Measurements from ENCODE around the gene THAP3.

Gene THAP3

DNA sequence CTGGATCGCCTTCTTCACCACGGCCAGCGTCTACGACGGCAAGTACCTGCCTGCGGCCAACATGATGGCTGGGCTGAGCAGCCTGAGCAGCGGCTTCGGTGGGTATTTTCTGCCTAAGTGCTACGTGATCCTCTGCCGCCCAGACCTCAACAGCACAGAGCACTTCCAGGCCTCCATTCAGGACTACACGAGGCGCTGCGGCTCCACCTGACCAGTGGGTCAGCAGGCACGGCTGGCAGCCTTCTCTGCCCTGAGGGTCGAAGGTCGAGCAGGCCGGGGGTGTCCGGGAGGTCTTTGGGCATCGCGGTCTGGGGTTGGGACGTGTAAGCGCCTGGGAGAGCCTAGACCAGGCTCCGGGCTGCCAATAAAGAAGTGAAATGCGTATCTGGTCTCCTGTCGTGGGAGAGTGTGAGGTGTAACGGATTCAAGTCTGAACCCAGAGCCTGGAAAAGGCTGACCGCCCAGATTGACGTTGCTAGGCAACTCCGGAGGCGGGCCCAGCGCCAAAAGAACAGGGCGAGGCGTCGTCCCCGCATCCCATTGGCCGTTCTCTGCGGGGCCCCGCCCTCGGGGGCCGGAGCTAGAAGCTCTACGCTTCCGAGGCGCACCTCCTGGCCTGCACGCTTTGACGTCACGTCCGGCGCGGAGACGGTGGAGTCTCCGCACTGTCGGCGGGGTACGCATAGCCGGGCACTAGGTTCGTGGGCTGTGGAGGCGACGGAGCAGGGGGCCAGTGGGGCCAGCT lies 45.1 kb upstream of the THAP3 start, which contains the start of gene ZBTB48:
Gene ZBTB48 (plus strand): TSS at position 621 of the 745 bp plus-strand sequence. CDS start 616 bp downstream, outside the sequence.
- Histone ChIP-seq H3F3A (ENCODE audit: insufficient read depth, low read length) (no peaks in the 10 kb centered on the region), H3K79me2 (ENCODE audit: insufficient read depth, low read length) (no peaks in the 10 kb centered on the region), H2AFZ (ENCODE audit: low read length) (no peak within 1 kb of the TSS), H3K27ac (ENCODE audit: low read depth, low read length, poor library complexity, severe bottlenecking) (peak within 1 kb of the TSS; percentile 86), H3K36me3 (ENCODE audit: insufficient read depth, low read length) (peaks cover 17% of the 10 kb centered on the region; the same call in 1 of the 2 replicates), H3K4me3 (ENCODE audit: low read depth, low read length, poor library complexity, severe bottlenecking) (peak within 1 kb of the TSS; percentile 76), H3K9ac (ENCODE audit: low read length) (peak within 1 kb of the TSS; percentile 77), H3K9me3 (ENCODE audit: low read length) (no peaks in the 10 kb centered on the region), H3K27me3 (ENCODE audit: insufficient read depth, low read length) (no peaks in the 10 kb centered on the region), H3K4me1 (ENCODE audit: insufficient read depth, low read length, severe bottlenecking) (peaks cover 65% of the 10 kb centered on the region), H3K9me2 (ENCODE audit: low read depth, low read length) (no peaks in the 10 kb centered on the region), H4K20me1 (ENCODE audit: insufficient read depth, low read length) (no peaks in the 10 kb centered on the region), H3K4me2 (ENCODE audit: low read length) (peak within 1 kb of the TSS; percentile 69)
- TF ChIP-seq EZH2 (IDR thresholded peaks at IDR 0.05; ENCODE audit: borderline replicate concordance, low read length), result no peak
- TF ChIP-seq, protein P1, sequence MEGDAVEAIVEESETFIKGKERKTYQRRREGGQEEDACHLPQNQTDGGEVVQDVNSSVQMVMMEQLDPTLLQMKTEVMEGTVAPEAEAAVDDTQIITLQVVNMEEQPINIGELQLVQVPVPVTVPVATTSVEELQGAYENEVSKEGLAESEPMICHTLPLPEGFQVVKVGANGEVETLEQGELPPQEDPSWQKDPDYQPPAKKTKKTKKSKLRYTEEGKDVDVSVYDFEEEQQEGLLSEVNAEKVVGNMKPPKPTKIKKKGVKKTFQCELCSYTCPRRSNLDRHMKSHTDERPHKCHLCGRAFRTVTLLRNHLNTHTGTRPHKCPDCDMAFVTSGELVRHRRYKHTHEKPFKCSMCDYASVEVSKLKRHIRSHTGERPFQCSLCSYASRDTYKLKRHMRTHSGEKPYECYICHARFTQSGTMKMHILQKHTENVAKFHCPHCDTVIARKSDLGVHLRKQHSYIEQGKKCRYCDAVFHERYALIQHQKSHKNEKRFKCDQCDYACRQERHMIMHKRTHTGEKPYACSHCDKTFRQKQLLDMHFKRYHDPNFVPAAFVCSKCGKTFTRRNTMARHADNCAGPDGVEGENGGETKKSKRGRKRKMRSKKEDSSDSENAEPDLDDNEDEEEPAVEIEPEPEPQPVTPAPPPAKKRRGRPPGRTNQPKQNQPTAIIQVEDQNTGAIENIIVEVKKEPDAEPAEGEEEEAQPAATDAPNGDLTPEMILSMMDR (IDR thresholded peaks at IDR 0.05; ENCODE audit: low read length), result no peak

DNA sequence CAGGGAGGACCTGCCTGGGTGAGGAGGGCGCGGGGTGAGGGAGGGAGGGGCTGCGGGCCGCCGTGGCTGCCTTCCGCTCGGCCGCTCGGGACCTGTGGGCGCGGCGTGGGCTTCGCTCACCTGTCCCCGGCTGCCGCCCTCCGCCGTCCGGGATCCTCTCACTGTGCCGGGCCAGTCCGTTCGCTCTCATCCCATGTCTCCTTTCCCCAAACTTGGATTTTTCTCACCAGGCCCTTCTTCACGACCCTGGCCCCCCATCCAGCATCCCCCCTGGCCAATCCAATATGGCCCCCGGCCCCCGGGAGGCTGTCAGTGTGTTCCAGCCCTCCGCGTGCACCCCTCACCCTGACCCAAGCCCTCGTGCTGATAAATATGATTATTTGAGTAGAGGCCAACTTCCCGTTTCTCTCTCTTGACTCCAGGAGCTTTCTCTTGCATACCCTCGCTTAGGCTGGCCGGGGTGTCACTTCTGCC lies 44.5 kb upstream of the THAP3 start:
- Histone ChIP-seq H3K9me2 (ENCODE audit: low read depth, low read length) (no peaks in the 10 kb centered on the region), H3K9ac (ENCODE audit: low read length) (peak overlapping the region; percentile 75), H3K4me3 (ENCODE audit: low read depth, low read length, poor library complexity, severe bottlenecking) (peak overlapping the region; percentile 76), H4K20me1 (ENCODE audit: insufficient read depth, low read length) (no peaks in the 10 kb centered on the region), H3K27ac (ENCODE audit: low read depth, low read length, poor library complexity, severe bottlenecking) (peak overlapping the region; percentile 86), H3K4me2 (ENCODE audit: low read length) (peak overlapping the region; percentile 69), H2AFZ (ENCODE audit: low read length) (no peak overlapping the region), H3K79me2 (ENCODE audit: insufficient read depth, low read length) (no peaks in the 10 kb centered on the region), H3F3A (ENCODE audit: insufficient read depth, low read length) (no peaks in the 10 kb centered on the region), H3K4me1 (ENCODE audit: insufficient read depth, low read length, severe bottlenecking) (peaks cover 66% of the 10 kb centered on the region), H3K9me3 (ENCODE audit: low read length) (no peaks in the 10 kb centered on the region), H3K36me3 (ENCODE audit: insufficient read depth, low read length) (peaks cover 17% of the 10 kb centered on the region; the same call in 1 of the 2 replicates), H3K27me3 (ENCODE audit: insufficient read depth, low read length) (no peaks in the 10 kb centered on the region)
- no peak for TF ChIP-seq EZH2 (IDR thresholded peaks at IDR 0.05; ENCODE audit: borderline replicate concordance, low read length)
- TF ChIP-seq, protein P1 (IDR thresholded peaks at IDR 0.05; ENCODE audit: low read length), result no peak

DNA sequence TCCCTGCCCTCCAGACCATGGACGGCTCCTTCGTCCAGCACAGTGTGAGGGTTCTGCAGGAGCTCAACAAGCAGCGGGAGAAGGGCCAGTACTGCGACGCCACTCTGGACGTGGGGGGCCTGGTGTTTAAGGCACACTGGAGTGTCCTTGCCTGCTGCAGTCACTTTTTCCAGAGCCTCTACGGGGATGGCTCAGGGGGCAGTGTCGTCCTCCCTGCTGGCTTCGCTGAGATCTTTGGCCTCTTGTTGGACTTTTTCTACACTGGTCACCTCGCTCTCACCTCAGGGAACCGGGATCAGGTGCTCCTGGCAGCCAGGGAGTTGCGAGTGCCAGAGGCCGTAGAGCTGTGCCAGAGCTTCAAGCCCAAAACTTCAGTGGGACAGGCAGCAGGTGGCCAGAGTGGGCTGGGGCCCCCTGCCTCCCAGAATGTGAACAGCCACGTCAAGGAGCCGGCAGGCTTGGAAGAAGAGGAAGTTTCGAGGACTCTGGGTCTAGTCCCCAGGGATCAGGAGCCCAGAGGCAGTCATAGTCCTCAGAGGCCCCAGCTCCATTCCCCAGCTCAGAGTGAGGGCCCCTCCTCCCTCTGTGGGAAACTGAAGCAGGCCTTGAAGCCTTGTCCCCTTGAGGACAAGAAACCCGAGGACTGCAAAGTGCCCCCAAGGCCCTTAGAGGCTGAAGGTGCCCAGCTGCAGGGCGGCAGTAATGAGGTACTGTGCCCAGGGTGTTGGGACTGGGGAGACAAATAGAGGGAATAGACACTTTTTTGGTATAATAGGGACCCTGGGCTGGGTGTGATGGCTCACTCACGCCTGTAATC lies 43.9 kb upstream of the THAP3 start:
- no peaks in the 10 kb centered on the region; the same call in 1 of the 2 replicates for H3K79me2 ChIP-seq (ENCODE audit: insufficient read depth, low read length)
- H3K27me3 ChIP-seq (ENCODE audit: insufficient read depth, low read length), result no peaks in the 10 kb centered on the region
- H3K36me3 ChIP-seq (ENCODE audit: insufficient read depth, low read length), result peaks cover 22% of the 10 kb centered on the region; the same call in 1 of the 2 replicates
- TF ChIP-seq, protein P1 (IDR thresholded peaks at IDR 0.05; ENCODE audit: low read length), result peak; percentile 25; the same call in 1 of the 2 replicates
- no peak for TF ChIP-seq EZH2 (IDR thresholded peaks at IDR 0.05; ENCODE audit: borderline replicate concordance, low read length)
- H3F3A ChIP-seq (ENCODE audit: insufficient read depth, low read length), result no peaks in the 10 kb centered on the region
- no peak overlapping the region for H2AFZ ChIP-seq (ENCODE audit: low read length)
- peak overlapping the region; percentile 69 for H3K4me2 ChIP-seq (ENCODE audit: low read length)
- H3K9me2 ChIP-seq (ENCODE audit: low read depth, low read length), result no peaks in the 10 kb centered on the region
- peak overlapping the region; percentile 76 for H3K4me3 ChIP-seq (ENCODE audit: low read depth, low read length, poor library complexity, severe bottlenecking)
- H3K9ac ChIP-seq (ENCODE audit: low read length), result peak overlapping the region; percentile 75
- H4K20me1 ChIP-seq (ENCODE audit: insufficient read depth, low read length), result no peaks in the 10 kb centered on the region
- H3K4me1 ChIP-seq (ENCODE audit: insufficient read depth, low read length, severe bottlenecking), result peaks cover 72% of the 10 kb centered on the region
- H3K27ac ChIP-seq (ENCODE audit: low read depth, low read length, poor library complexity, severe bottlenecking), result peak overlapping the region; percentile 86
- no peaks in the 10 kb centered on the region for H3K9me3 ChIP-seq (ENCODE audit: low read length)
